HepG2 (cell line): ENCODE results near the gene HOXA4.

Source experiments
- FOXP4 ChIP-seq: sonication (generic); formaldehyde crosslinking; IDR thresholded peaks from 2 replicates; pipeline ENCODE4 v1.4.0; 2020; ENCODE audit warnings: missing genetic modification reagents
- MTF2 ChIP-seq: sonication (generic); formaldehyde crosslinking; IDR thresholded peaks from 2 replicates; pipeline ENCODE4 v1.5.0; 2020; ENCODE audit warnings: missing genetic modification reagents, borderline replicate concordance
- PATZ1 ChIP-seq: sonication (generic); formaldehyde crosslinking; IDR thresholded peaks from 2 replicates; pipeline ENCODE4 v1.4.0; 2020; ENCODE audit warnings: missing genetic modification reagents
- POLR2AphosphoS5 ChIP-seq: IDR thresholded peaks from 2 replicates; pipeline ENCODE4 v1.6.1; 2012; ENCODE audit warnings: low read depth, low read length
- TAF1 ChIP-seq: sonication (generic); formaldehyde crosslinking; IDR thresholded peaks from 2 replicates; pipeline ENCODE4 v1.4.0; 2020; ENCODE audit warnings: missing genetic modification reagents
- TFE3 ChIP-seq: IDR thresholded peaks from 2 replicates; pipeline ENCODE4 v1.6.1; 2016
- TP53 ChIP-seq: sonication (generic); formaldehyde crosslinking; conservative IDR thresholded peaks from 2 replicates; pipeline ENCODE4 v1.4.0; 2020; ENCODE audit warnings: missing genetic modification reagents
- ZEB1 ChIP-seq: IDR thresholded peaks from 2 replicates; pipeline ENCODE4 v1.6.1; 2012; ENCODE audit warnings: mild to moderate bottlenecking, low read depth, inconsistent platforms; ENCODE audit not compliant: insufficient replicate concordance

- TF ChIP-seq POLR2AphosphoS5: no peak
- TF ChIP-seq TAF1: no peak
- TF ChIP-seq MTF2 (CRISPR knock-in tag): no peak
- TF ChIP-seq ZEB1: no peak
- no peak for TF ChIP-seq PATZ1
- TF ChIP-seq TP53 (CRISPR knock-in tag): no peak
- TF ChIP-seq FOXP4 (CRISPR knock-in tag): no peak
- TF ChIP-seq TFE3 (CRISPR knock-in tag): no peak
These were observed 37.3 kb upstream of the HOXA4 start for GRCh38 chr7:27167916-27168264.
